ENCODE data around the gene NAGK.
"Not testable (repeated sequence)": the region's sequence is repeated elsewhere in the genome, so short reads cannot be mapped to it uniquely, and the experiment has no call there.

Gene NAGK

DNA sequence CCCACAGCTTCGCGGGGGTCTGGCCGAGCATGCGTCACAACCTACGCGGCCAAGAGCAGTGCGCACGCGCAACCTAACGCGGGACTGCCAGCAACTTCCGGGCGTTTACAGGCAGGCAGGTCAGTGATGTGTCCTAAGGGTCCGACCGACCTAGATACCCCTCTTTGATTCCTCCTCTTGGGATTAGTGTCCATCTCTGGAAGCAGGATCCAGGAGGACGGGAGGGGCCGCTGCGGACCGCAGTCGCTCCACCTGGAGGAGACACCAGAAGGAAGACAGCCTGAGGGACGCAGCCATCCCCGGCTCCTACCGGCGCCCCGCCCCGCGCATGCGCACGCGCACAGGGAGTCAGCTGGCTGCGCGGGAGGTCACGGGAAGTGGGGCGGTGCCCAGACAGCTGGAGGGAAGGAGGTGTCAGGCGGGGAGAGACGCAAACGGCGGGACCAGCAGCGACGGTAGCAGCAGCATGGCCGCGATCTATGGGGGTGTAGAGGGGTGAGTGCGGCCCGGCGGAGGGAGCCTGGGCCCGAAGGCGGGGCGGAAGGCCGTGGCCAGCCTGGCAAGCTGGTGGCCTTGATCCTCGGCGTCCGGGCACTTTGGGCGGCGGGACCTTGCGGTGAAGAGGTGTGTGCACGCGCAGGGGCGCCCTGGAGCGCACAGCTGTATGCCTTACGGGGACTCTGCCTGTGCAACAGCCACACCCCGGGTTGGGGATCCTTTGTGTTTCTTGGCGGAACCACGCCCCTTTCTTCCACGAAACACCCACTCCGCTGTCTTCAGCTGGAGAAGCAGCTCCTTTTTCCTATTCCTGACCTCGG lies at the start of gene NAGK:
Gene NAGK (plus strand): TSS at position 431 of the 818 bp plus-strand sequence. CDS start 36 bp downstream, at position 467.
- Histone ChIP-seq H3K36me3 (ENCODE audit: low read depth) (0 out of 2 replicates have a peak, but pooled peaks cover 5% of the 10 kb centered on the region), H3K27ac (ENCODE audit: poor library complexity, severe bottlenecking) (peak within 1 kb of the TSS; percentile 40), H3K4me1 (ENCODE audit: insufficient read depth, poor library complexity, severe bottlenecking) (peaks cover 16% of the 10 kb centered on the region), H3K9me3 (ENCODE audit: severe bottlenecking) (no peaks in the 10 kb centered on the region), H3K27me3 (ENCODE audit: insufficient read depth, poor library complexity, severe bottlenecking) (no peaks in the 10 kb centered on the region), H3K4me3 (ENCODE audit: severe bottlenecking) (peak within 1 kb of the TSS; percentile 84)
- ATAC-seq (ENCODE audit: low read depth) (peak; percentile 81), DNase-seq (ENCODE audit: low spot score) (peak; percentile 93)
- TF ChIP-seq, protein P1, sequence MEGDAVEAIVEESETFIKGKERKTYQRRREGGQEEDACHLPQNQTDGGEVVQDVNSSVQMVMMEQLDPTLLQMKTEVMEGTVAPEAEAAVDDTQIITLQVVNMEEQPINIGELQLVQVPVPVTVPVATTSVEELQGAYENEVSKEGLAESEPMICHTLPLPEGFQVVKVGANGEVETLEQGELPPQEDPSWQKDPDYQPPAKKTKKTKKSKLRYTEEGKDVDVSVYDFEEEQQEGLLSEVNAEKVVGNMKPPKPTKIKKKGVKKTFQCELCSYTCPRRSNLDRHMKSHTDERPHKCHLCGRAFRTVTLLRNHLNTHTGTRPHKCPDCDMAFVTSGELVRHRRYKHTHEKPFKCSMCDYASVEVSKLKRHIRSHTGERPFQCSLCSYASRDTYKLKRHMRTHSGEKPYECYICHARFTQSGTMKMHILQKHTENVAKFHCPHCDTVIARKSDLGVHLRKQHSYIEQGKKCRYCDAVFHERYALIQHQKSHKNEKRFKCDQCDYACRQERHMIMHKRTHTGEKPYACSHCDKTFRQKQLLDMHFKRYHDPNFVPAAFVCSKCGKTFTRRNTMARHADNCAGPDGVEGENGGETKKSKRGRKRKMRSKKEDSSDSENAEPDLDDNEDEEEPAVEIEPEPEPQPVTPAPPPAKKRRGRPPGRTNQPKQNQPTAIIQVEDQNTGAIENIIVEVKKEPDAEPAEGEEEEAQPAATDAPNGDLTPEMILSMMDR (IDR thresholded peaks at IDR 0.05; ENCODE audit: poor library complexity, severe bottlenecking) = no peak

DNA sequence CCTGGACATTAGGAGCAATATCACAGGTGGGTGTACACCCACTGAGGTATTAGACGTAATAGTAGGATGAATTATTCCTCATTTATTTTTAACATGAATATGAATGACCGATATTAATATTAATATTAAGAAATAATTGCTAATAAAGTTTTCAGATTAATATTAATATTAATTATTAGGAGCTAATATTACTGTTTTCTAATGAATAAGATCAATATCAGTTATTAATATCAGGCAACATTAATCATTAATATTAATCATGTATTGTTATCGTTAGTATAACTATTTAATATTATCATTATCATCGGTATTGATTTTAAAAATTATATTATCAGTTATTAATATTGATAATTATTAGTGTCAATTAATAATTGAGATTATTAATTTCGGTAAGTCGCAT lies 48.5 kb upstream of the NAGK start:
- DNase-seq (ENCODE audit: low spot score); H3K4me1 ChIP-seq (ENCODE audit: insufficient read depth, poor library complexity, severe bottlenecking); H3K36me3 ChIP-seq (ENCODE audit: low read depth); H3K4me3 ChIP-seq (ENCODE audit: severe bottlenecking); H3K9me3 ChIP-seq (ENCODE audit: severe bottlenecking); H3K27me3 ChIP-seq (ENCODE audit: insufficient read depth, poor library complexity, severe bottlenecking); H3K27ac ChIP-seq (ENCODE audit: poor library complexity, severe bottlenecking); ATAC-seq (ENCODE audit: low read depth): not testable (repeated sequence)

DNA sequence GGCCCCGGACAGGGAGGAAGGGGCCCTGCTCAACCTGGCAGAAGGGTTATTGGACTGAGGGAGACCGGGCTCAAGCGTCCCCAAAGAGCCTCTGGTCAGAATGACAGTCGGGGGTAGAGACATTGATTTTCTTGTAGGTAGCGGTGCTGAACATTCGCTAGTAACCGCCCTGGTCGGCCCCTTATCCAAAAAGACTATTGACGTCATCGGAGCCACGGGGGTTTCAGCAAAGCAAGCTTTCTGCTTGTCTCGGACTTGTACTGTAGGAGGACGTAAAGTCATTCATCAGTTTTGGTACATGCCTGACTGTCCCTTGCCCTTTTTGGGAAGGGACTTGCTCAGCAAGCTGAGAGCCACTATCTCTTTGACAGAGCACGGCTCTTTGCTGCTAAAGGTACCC lies 47.1 kb upstream of the NAGK start:
- H3K27me3 ChIP-seq (ENCODE audit: insufficient read depth, poor library complexity, severe bottlenecking); H3K4me3 ChIP-seq (ENCODE audit: severe bottlenecking); H3K4me1 ChIP-seq (ENCODE audit: insufficient read depth, poor library complexity, severe bottlenecking); DNase-seq (ENCODE audit: low spot score); ATAC-seq (ENCODE audit: low read depth); H3K36me3 ChIP-seq (ENCODE audit: low read depth); H3K27ac ChIP-seq (ENCODE audit: poor library complexity, severe bottlenecking); H3K9me3 ChIP-seq (ENCODE audit: severe bottlenecking): not testable (repeated sequence)

DNA sequence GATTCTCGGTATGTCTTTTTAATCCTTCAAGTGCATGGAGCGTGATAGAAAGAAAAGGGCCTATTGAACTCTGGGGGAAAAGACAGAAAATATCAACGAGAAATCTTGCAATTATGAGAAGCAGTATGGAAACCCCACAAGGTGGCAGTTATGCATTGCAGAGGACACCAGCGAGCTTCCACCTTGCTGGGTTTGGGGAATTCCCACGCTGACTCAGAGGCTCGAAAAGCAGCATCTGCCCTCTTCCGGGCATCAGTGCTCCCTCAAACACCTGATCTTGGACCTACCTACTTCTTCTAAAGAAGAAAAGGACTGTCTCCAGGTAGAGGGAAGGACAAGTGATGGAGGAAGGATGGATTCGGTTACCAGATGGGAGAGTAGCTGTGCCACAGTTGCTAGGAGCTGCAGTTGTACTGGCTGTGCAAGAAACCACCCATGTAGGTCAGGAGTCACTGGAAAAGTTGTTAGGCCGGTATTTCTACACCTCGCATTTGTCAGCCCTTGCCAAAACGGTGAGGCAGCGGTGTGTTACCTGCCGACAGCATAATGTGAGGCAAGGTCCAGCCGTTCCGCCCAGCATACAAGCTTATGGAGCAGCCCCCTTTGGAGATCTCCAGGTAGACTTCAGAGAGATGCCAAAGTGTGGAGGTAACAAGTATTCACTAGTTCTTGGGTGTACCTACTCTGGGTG lies 44.8 kb upstream of the NAGK start:
- H3K27me3 ChIP-seq (ENCODE audit: insufficient read depth, poor library complexity, severe bottlenecking); H3K9me3 ChIP-seq (ENCODE audit: severe bottlenecking); DNase-seq (ENCODE audit: low spot score); H3K4me1 ChIP-seq (ENCODE audit: insufficient read depth, poor library complexity, severe bottlenecking); H3K36me3 ChIP-seq (ENCODE audit: low read depth); H3K4me3 ChIP-seq (ENCODE audit: severe bottlenecking); H3K27ac ChIP-seq (ENCODE audit: poor library complexity, severe bottlenecking); ATAC-seq (ENCODE audit: low read depth): not testable (repeated sequence)
- TF ChIP-seq, protein P1 (IDR thresholded peaks at IDR 0.05; ENCODE audit: poor library complexity, severe bottlenecking) = peak; percentile 56

DNA sequence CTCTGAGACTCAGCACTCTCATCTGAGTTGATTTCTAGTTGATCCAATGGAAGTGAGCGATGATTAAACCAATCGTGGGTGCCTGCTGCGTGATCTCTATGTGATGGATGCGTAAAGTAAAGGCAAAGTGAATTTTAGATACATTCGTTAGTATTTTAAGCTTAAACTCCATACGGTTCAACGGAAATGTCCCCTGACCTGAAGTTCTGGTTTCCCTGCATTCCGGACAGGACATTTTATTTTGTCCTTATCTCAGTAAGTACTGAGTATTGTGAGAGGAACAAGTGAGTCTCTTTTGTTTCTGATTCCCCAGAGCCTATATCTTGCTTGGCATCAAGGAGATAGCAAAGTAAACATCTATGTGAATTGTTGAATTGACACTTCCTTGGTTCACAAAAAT lies 32.2 kb upstream of the NAGK start:
- not testable (repeated sequence) for DNase-seq (ENCODE audit: low spot score); H3K36me3 ChIP-seq (ENCODE audit: low read depth); H3K9me3 ChIP-seq (ENCODE audit: severe bottlenecking); H3K27ac ChIP-seq (ENCODE audit: poor library complexity, severe bottlenecking); H3K4me1 ChIP-seq (ENCODE audit: insufficient read depth, poor library complexity, severe bottlenecking); ATAC-seq (ENCODE audit: low read depth); H3K27me3 ChIP-seq (ENCODE audit: insufficient read depth, poor library complexity, severe bottlenecking); H3K4me3 ChIP-seq (ENCODE audit: severe bottlenecking)

DNA sequence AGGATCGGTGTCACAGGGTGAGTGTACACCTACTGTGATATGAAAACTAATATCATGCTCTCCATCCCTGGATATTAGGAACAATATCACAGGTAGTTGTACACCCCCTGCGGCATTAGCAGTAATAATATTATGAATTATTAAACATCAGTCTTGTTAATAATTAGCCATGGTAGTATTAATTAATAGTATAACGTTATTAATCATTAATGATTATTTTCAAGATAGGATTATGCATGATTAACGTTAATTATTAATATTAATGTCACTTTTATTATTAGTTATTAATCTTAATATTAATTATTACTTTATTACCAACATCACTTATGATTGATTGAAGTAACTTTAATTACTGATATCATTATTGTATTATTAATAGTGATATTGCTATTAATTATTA lies 26.2 kb upstream of the NAGK start:
- ATAC-seq (ENCODE audit: low read depth) (no peak), DNase-seq (ENCODE audit: low spot score) (no peak)
- no peaks in the 10 kb centered on the region for H3K9me3 ChIP-seq (ENCODE audit: severe bottlenecking)
- no peaks in the 10 kb centered on the region for H3K36me3 ChIP-seq (ENCODE audit: low read depth)
- H3K27me3 ChIP-seq (ENCODE audit: insufficient read depth, poor library complexity, severe bottlenecking) = no peaks in the 10 kb centered on the region
- TF ChIP-seq, protein P1 (IDR thresholded peaks at IDR 0.05; ENCODE audit: poor library complexity, severe bottlenecking) = no peak
- no peak overlapping the region for H3K27ac ChIP-seq (ENCODE audit: poor library complexity, severe bottlenecking)
- no peaks in the 10 kb centered on the region for H3K4me1 ChIP-seq (ENCODE audit: insufficient read depth, poor library complexity, severe bottlenecking)
- H3K4me3 ChIP-seq (ENCODE audit: severe bottlenecking) = no peak overlapping the region
